HCT116 (cell line): ENCODE results near the gene CTU2.

Source experiments
- EGR1 ChIP-seq: IDR thresholded peaks from 2 replicates; pipeline ENCODE4 v1.6.1; 2012; ENCODE audit warnings: low read depth
- EZH2 ChIP-seq: fragments of 200-600 bp; sonication (generic); IDR thresholded peaks from 2 replicates; pipeline ENCODE4 v1.6.1; 2017; ENCODE audit warnings: antibody characterized with exemption, mixed run types
- ZFX ChIP-seq: fragments of 450-650 bp; IDR thresholded peaks from 2 replicates; pipeline ENCODE4 v1.6.1; 2017
- ZNF274 ChIP-seq: fragments of 200-500 bp; sonication (Bioruptor generic); IDR thresholded peaks from 2 replicates; pipeline ENCODE4 v1.6.1; 2014; ENCODE audit warnings: mild to moderate bottlenecking, low read depth, low read length, inconsistent platforms
- TF ChIP-seq, protein P1 (sequence below), 3 experiments: fragments of 200-600 bp in 1 of 3; sonication (generic) in 1 of 3; IDR thresholded peaks in 2 of 3; conservative IDR thresholded peaks in 1 of 3; 2 replicates each; pipeline ENCODE4 v1.5.1; 2012 to 2017; ENCODE audit warnings: low read depth in 2 of 3, low read length in 2 of 3, antibody characterized with exemption in 1 of 3, borderline replicate concordance in 1 of 3, control low read depth in 1 of 3, mild to moderate bottlenecking in 1 of 3, mixed read lengths in 1 of 3, mixed run types in 1 of 3, moderate library complexity in 1 of 3; ENCODE audit not compliant: insufficient read depth in 1 of 3
- TF ChIP-seq, protein P2 (sequence below): IDR thresholded peaks from 2 replicates; pipeline ENCODE4 v1.6.1; 2012
- TF ChIP-seq, protein P3 (sequence below): IDR thresholded peaks from 2 replicates; pipeline ENCODE4 v1.6.1; 2012

DNA sequence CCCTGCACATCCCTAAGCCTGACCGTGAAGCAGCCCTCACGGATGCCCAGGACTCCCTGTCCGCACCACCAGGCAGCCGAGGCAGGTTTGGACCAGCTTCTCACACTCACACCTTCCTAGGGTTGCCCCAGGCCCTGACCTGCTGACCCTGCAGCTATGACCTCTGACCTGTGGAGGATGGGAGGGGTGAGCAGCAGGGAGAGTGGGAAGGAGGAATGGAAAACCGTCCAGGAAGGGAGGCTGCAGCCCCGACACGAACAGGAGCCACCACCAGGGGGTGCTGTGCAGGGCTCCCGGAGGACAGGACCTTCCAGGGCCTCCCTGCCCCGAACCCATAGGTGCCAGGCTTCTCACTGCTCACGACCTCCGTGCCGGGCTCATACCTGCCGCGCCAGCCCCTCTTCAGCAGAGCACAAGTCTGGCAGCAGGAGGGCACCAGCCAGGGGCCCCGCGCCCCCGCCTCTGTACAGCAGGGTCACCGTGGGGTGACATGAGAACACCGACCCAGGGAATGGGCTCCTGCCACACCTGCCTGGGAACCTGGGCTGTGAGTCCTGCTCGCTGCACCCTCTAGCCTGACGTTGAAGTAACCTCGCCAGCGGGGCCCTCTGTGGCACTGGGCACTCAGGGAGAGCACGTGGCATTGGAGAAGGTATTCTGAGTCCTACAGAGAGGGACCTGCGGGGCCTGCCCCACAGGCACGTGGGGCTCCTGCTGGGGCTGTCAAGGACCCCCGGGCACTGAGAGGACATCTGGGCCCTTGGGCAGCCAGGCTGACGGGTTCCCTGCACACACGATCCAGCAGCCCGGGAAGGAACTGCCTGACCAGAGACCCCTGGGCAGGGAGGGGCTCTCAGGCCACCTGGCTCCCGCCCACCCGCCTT, 37.6 kb downstream of the CTU2 start:
- TF ChIP-seq ZFX (no peak), EGR1 (no peak), EZH2 (no peak), ZNF274 (no peak)
- TF ChIP-seq, protein P1, sequence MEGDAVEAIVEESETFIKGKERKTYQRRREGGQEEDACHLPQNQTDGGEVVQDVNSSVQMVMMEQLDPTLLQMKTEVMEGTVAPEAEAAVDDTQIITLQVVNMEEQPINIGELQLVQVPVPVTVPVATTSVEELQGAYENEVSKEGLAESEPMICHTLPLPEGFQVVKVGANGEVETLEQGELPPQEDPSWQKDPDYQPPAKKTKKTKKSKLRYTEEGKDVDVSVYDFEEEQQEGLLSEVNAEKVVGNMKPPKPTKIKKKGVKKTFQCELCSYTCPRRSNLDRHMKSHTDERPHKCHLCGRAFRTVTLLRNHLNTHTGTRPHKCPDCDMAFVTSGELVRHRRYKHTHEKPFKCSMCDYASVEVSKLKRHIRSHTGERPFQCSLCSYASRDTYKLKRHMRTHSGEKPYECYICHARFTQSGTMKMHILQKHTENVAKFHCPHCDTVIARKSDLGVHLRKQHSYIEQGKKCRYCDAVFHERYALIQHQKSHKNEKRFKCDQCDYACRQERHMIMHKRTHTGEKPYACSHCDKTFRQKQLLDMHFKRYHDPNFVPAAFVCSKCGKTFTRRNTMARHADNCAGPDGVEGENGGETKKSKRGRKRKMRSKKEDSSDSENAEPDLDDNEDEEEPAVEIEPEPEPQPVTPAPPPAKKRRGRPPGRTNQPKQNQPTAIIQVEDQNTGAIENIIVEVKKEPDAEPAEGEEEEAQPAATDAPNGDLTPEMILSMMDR (IDR thresholded peaks at IDR 0.05 in 2 of 3, conservative IDR thresholded peaks at IDR 0.05 in 1 of 3; ENCODE audit: borderline replicate concordance in 1 of 3, insufficient read depth in 1 of 3, low read depth in 2 of 3, low read length in 2 of 3) = peak; percentile 81 to 98 (median 97)
- TF ChIP-seq, protein P2, sequence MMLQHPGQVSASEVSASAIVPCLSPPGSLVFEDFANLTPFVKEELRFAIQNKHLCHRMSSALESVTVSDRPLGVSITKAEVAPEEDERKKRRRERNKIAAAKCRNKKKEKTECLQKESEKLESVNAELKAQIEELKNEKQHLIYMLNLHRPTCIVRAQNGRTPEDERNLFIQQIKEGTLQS = no peak
- TF ChIP-seq, protein P3, sequence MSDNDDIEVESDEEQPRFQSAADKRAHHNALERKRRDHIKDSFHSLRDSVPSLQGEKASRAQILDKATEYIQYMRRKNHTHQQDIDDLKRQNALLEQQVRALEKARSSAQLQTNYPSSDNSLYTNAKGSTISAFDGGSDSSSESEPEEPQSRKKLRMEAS = no peak
